GM23338 (cell line): Measurements from ENCODE around the gene POU2AF3. TPM values are rescaled to one million over a fixed set of nuclear protein-coding genes. Genes with fewer than 3 reads are reported as not detected.

Experiments
- EZH2 ChIP-seq: fragments of 200-600 bp; sonication (generic); IDR thresholded peaks from one replicate; pipeline ENCODE4 v1.8.0; 2017; ENCODE audit warnings: antibody characterized with exemption, mild to moderate bottlenecking, low read depth; ENCODE audit not compliant: unreplicated experiment
- EZH2phosphoT487 ChIP-seq: fragments of 200-600 bp; sonication (generic); IDR thresholded peaks from one replicate; pipeline ENCODE4 v1.8.1; 2018; ENCODE audit warnings: antibody characterized with exemption; ENCODE audit not compliant: unreplicated experiment
- JUNB ChIP-seq: IDR thresholded peaks from one replicate; pipeline ENCODE4 v1.6.1; 2016; ENCODE audit warnings: antibody characterized with exemption; ENCODE audit not compliant: unreplicated experiment
- NANOG ChIP-seq: IDR thresholded peaks from 2 replicates; pipeline ENCODE4 v1.6.1; 2016; ENCODE audit warnings: antibody characterized with exemption, borderline replicate concordance
- POLR2AphosphoS5 ChIP-seq: IDR thresholded peaks from 2 replicates; pipeline ENCODE4 v1.6.1; 2016; ENCODE audit warnings: antibody characterized with exemption, low read depth
- polyA plus RNA-seq: library from polyadenylated mRNA; unstranded; fragments of >200 nt; fragmentation: Nextera tagmentation; extraction: Ambion mirVana; gene quantifications from 2 replicates; pipeline ENCODE4 v1.2.1, GENCODE V29; 2016
- total RNA-seq: library from RNA; depleted of rRNA; stranded (reverse); fragments of >200 nt; shearing (Covaris generic); gene quantifications from 2 replicates; pipeline ENCODE4 v1.2.3, GENCODE V29; 2014
- TF ChIP-seq, protein P1 (sequence below): fragments of 250-450 bp; sonication (Bioruptor Pico); IDR thresholded peaks from 2 replicates; pipeline ENCODE4 v1.5.0; 2020; ENCODE audit warnings: mild to moderate bottlenecking, moderate library complexity
- TF ChIP-seq, protein P2 (sequence below): IDR thresholded peaks from 2 replicates; pipeline ENCODE4 v1.6.1; 2016; ENCODE audit warnings: antibody characterized with exemption
- TF ChIP-seq, protein P3 (sequence below), 2 experiments: fragments of 200-600 bp in 1 of 2; sonication (generic) in 1 of 2; conservative IDR thresholded peaks; 2 replicates each; pipeline versions ENCODE4 v1.5.1 to v1.6.1; 2016 to 2017; ENCODE audit warnings: antibody characterized with exemption in 2 of 2, low read depth in 2 of 2, mild to moderate bottlenecking in 2 of 2, moderate library complexity in 1 of 2

POU2AF3 gene
- total and polyA plus RNA-seq, 2 experiments from 2014 or later: 2.7 to 3.4 TPM

GRCh38 chr11:111320728-111321568 is 22.6 kb downstream of the POU2AF3 start (continued):
- TF ChIP-seq, protein P1, sequence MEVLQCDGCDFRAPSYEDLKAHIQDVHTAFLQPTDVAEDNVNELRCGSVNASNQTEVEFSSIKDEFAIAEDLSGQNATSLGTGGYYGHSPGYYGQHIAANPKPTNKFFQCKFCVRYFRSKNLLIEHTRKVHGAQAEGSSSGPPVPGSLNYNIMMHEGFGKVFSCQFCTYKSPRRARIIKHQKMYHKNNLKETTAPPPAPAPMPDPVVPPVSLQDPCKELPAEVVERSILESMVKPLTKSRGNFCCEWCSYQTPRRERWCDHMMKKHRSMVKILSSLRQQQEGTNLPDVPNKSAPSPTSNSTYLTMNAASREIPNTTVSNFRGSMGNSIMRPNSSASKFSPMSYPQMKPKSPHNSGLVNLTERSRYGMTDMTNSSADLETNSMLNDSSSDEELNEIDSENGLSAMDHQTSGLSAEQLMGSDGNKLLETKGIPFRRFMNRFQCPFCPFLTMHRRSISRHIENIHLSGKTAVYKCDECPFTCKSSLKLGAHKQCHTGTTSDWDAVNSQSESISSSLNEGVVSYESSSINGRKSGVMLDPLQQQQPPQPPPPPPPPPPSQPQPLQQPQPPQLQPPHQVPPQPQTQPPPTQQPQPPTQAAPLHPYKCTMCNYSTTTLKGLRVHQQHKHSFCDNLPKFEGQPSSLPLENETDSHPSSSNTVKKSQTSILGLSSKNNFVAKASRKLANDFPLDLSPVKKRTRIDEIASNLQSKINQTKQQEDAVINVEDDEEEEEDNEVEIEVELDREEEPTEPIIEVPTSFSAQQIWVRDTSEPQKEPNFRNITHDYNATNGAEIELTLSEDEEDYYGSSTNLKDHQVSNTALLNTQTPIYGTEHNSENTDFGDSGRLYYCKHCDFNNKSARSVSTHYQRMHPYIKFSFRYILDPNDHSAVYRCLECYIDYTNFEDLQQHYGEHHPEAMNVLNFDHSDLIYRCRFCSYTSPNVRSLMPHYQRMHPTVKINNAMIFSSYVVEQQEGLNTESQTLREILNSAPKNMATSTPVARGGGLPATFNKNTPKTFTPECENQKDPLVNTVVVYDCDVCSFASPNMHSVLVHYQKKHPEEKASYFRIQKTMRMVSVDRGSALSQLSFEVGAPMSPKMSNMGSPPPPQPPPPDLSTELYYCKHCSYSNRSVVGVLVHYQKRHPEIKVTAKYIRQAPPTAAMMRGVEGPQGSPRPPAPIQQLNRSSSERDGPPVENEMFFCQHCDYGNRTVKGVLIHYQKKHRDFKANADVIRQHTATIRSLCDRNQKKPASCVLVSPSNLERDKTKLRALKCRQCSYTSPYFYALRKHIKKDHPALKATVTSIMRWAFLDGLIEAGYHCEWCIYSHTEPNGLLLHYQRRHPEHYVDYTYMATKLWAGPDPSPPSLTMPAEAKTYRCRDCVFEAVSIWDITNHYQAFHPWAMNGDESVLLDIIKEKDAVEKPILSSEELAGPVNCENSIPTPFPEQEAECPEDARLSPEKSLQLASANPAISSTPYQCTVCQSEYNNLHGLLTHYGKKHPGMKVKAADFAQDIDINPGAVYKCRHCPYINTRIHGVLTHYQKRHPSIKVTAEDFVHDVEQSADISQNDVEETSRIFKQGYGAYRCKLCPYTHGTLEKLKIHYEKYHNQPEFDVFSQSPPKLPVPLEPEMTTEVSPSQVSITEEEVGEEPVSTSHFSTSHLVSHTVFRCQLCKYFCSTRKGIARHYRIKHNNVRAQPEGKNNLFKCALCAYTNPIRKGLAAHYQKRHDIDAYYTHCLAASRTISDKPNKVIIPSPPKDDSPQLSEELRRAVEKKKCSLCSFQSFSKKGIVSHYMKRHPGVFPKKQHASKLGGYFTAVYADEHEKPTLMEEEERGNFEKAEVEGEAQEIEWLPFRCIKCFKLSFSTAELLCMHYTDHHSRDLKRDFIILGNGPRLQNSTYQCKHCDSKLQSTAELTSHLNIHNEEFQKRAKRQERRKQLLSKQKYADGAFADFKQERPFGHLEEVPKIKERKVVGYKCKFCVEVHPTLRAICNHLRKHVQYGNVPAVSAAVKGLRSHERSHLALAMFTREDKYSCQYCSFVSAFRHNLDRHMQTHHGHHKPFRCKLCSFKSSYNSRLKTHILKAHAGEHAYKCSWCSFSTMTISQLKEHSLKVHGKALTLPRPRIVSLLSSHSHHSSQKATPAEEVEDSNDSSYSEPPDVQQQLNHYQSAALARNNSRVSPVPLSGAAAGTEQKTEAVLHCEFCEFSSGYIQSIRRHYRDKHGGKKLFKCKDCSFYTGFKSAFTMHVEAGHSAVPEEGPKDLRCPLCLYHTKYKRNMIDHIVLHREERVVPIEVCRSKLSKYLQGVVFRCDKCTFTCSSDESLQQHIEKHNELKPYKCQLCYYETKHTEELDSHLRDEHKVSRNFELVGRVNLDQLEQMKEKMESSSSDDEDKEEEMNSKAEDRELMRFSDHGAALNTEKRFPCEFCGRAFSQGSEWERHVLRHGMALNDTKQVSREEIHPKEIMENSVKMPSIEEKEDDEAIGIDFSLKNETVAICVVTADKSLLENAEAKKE: no peak
- TF ChIP-seq, protein P2, sequence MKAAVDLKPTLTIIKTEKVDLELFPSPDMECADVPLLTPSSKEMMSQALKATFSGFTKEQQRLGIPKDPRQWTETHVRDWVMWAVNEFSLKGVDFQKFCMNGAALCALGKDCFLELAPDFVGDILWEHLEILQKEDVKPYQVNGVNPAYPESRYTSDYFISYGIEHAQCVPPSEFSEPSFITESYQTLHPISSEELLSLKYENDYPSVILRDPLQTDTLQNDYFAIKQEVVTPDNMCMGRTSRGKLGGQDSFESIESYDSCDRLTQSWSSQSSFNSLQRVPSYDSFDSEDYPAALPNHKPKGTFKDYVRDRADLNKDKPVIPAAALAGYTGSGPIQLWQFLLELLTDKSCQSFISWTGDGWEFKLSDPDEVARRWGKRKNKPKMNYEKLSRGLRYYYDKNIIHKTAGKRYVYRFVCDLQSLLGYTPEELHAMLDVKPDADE: no peak
- TF ChIP-seq EZH2phosphoT487: no peak
- no peak for TF ChIP-seq NANOG
- TF ChIP-seq EZH2: no peak
- TF ChIP-seq, protein P3, sequence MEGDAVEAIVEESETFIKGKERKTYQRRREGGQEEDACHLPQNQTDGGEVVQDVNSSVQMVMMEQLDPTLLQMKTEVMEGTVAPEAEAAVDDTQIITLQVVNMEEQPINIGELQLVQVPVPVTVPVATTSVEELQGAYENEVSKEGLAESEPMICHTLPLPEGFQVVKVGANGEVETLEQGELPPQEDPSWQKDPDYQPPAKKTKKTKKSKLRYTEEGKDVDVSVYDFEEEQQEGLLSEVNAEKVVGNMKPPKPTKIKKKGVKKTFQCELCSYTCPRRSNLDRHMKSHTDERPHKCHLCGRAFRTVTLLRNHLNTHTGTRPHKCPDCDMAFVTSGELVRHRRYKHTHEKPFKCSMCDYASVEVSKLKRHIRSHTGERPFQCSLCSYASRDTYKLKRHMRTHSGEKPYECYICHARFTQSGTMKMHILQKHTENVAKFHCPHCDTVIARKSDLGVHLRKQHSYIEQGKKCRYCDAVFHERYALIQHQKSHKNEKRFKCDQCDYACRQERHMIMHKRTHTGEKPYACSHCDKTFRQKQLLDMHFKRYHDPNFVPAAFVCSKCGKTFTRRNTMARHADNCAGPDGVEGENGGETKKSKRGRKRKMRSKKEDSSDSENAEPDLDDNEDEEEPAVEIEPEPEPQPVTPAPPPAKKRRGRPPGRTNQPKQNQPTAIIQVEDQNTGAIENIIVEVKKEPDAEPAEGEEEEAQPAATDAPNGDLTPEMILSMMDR (conservative IDR thresholded peaks at IDR 0.05; ENCODE audit: low read depth in 2 of 2): no peak
- no peak for TF ChIP-seq POLR2AphosphoS5
- no peak for TF ChIP-seq JUNB
